HCT116 (cell line): ENCODE measurements around the gene SEMA5B. TPM values are rescaled to one million over a fixed set of nuclear protein-coding genes. Genes with fewer than 3 reads are reported as not detected.

Experiments used
- ATAC-seq: fragments of 200-7000 bp; cut with Tn5 transposase; 2 replicates; pipeline ENCODE4 v1.9.1; 2020; ENCODE audit warnings: mild to moderate bottlenecking, moderate library complexity
- BruUV-seq: library from RNA; stranded (reverse); fragments of 400-500 nt; replicated peaks from 2 replicates; lab custom pipeline; 2021; lab: Mats Ljungman, UMichigan
- CTCF ChIA-PET: fragments of 300-600 bp; sonication (Branson Sonifier 250); formaldehyde crosslinking; loops from one replicate; lab custom pipeline; 2021; ENCODE audit warnings: antibody characterized with exemption; lab: Charles Lee
- POLR2A ChIA-PET: fragments of 300-600, 350-600 bp; sonication (Branson Sonifier 250); formaldehyde crosslinking; loops from one replicate; lab custom pipeline; 2021; ENCODE audit warnings: antibody characterized with exemption; lab: Charles Lee
- RAD21 ChIA-PET, 2 experiments: fragments of 300-600 bp; sonication (Branson Sonifier 250); formaldehyde crosslinking; loops; one replicate each; lab custom pipeline; 2023; ENCODE audit warnings: low total read pairs in 2 of 2; ENCODE audit not compliant: uncharacterized antibody in 2 of 2, unreplicated experiment in 2 of 2, low non-redundant PET in 1 of 2; lab: Charles Lee
- DNase-seq: peaks from one replicate; pipeline ENCODE4 v3.0.0-alpha.2; 2010; ENCODE audit warnings: low read depth, low spot score
- H2AFZ ChIP-seq: fragments of 200-600 bp; shearing (Covaris generic), sonication (generic); 2 replicates; pipeline ENCODE4 v1.6.1; 2017; ENCODE audit warnings: low read depth, mixed run types, mixed read lengths, antibody characterized with exemption, low read length; ENCODE audit not compliant: poor library complexity, severe bottlenecking
- H3K27ac ChIP-seq: 2 replicates; pipeline ENCODE4 v1.5.1; 2012; ENCODE audit warnings: low read depth, low read length
- H3K27me3 ChIP-seq: fragments of 200-600 bp; sonication (generic); 2 replicates; pipeline ENCODE4 v1.6.1; 2016; ENCODE audit warnings: mixed run types, low read length, mixed read lengths; ENCODE audit not compliant: insufficient read depth
- H3K36me3 ChIP-seq, 2 experiments: fragments of 200-500 bp in 1 of 2; fragments of 200-600 bp in 1 of 2; sonication (Bioruptor generic) in 1 of 2; sonication (generic) in 1 of 2; 2 replicates each; pipeline versions ENCODE4 v1.5.1 to v1.6.1; 2014 to 2016; ENCODE audit warnings: low read length in 2 of 2, inconsistent platforms in 1 of 2, mixed read lengths in 1 of 2, mixed run types in 1 of 2; ENCODE audit not compliant: insufficient read depth in 2 of 2, control insufficient read depth in 1 of 2
- H3K4me1 ChIP-seq, 2 experiments: fragments of 200-600 bp in 1 of 2; sonication (generic) in 1 of 2; 2 replicates each; pipeline versions ENCODE4 v1.5.1 to v1.6.1; 2012 to 2017; ENCODE audit warnings: low read length in 2 of 2, inconsistent platforms in 1 of 2, mild to moderate bottlenecking in 1 of 2, mixed read lengths in 1 of 2, mixed run types in 1 of 2, moderate library complexity in 1 of 2; ENCODE audit not compliant: insufficient read depth in 2 of 2, control insufficient read depth in 1 of 2
- H3K4me2 ChIP-seq: fragments of 200-600 bp; sonication (generic); 2 replicates; pipeline ENCODE4 v1.6.1; 2017; ENCODE audit warnings: mixed run types, low read length, mixed read lengths
- H3K4me3 ChIP-seq, 2 experiments: fragments of 200-600 bp in 1 of 2; sonication (generic) in 1 of 2; replicated peaks in 1 of 2; 2 replicates each; pipeline ENCODE4 v1.5.1; 2011 to 2016; ENCODE audit warnings: low read length in 2 of 2, control low read depth in 1 of 2, low read depth in 1 of 2, mild to moderate bottlenecking in 1 of 2, mixed read lengths in 1 of 2, mixed run types in 1 of 2
- H3K79me2 ChIP-seq: fragments of 200-600 bp; sonication (generic); 2 replicates; pipeline ENCODE4 v1.6.1; 2017; ENCODE audit warnings: mild to moderate bottlenecking, mixed run types, low read length, moderate library complexity, mixed read lengths; ENCODE audit not compliant: insufficient read depth
- H3K9ac ChIP-seq: fragments of 200-600 bp; sonication (generic); 2 replicates; pipeline ENCODE4 v1.6.1; 2016; ENCODE audit warnings: low read length, mixed read lengths
- H3K9me2 ChIP-seq: fragments of 200-600 bp; sonication (generic), shearing (Covaris generic); 2 replicates; pipeline ENCODE4 v1.6.1; 2017; ENCODE audit warnings: mixed run types, mild to moderate bottlenecking, moderate library complexity; ENCODE audit not compliant: insufficient read depth
- H3K9me3 ChIP-seq, 2 experiments: fragments of 200-500 bp in 1 of 2; fragments of 200-600 bp in 1 of 2; sonication (Bioruptor generic) in 1 of 2; sonication (generic) in 1 of 2; 2 replicates each; pipeline ENCODE4 v1.6.1; 2014 to 2017; ENCODE audit warnings: low read length in 2 of 2, mixed read lengths in 2 of 2, inconsistent platforms in 1 of 2, low read depth in 1 of 2, mild to moderate bottlenecking in 1 of 2, mixed run types in 1 of 2, moderate library complexity in 1 of 2; ENCODE audit not compliant: control insufficient read depth in 1 of 2, insufficient read depth in 1 of 2
- H4K20me1 ChIP-seq: fragments of 200-600 bp; sonication (generic), shearing (Covaris generic); 2 replicates; pipeline ENCODE4 v1.6.1; 2017; ENCODE audit warnings: mixed run types, mild to moderate bottlenecking, moderate library complexity; ENCODE audit not compliant: insufficient read depth
- ATF3 ChIP-seq: IDR thresholded peaks from 2 replicates; pipeline ENCODE4 v1.6.1; 2012
- CBX3 ChIP-seq: IDR thresholded peaks from 2 replicates; pipeline ENCODE4 v1.6.1; 2012; ENCODE audit warnings: low read depth
- CEBPB ChIP-seq: IDR thresholded peaks from 2 replicates; pipeline ENCODE4 v1.6.1; 2012; ENCODE audit warnings: low read depth
- CTCF ChIP-seq, 3 experiments: fragments of 200-600 bp in 1 of 3; sonication (generic) in 1 of 3; IDR thresholded peaks in 2 of 3; conservative IDR thresholded peaks in 1 of 3; 2 replicates each; pipeline ENCODE4 v1.5.1; 2012 to 2017; ENCODE audit warnings: low read depth in 2 of 3, low read length in 2 of 3, antibody characterized with exemption in 1 of 3, borderline replicate concordance in 1 of 3, control low read depth in 1 of 3, mild to moderate bottlenecking in 1 of 3, mixed read lengths in 1 of 3, mixed run types in 1 of 3, moderate library complexity in 1 of 3; ENCODE audit not compliant: insufficient read depth in 1 of 3
- EGR1 ChIP-seq: IDR thresholded peaks from 2 replicates; pipeline ENCODE4 v1.6.1; 2012; ENCODE audit warnings: low read depth
- ELF1 ChIP-seq: IDR thresholded peaks from 2 replicates; pipeline ENCODE4 v1.6.1; 2012; ENCODE audit warnings: low read depth, borderline replicate concordance
- FOSL1 ChIP-seq: IDR thresholded peaks from 2 replicates; pipeline ENCODE4 v1.6.1; 2012; ENCODE audit warnings: low read depth
- JUND ChIP-seq: IDR thresholded peaks from 2 replicates; pipeline ENCODE4 v1.6.1; 2012
- MAX ChIP-seq: IDR thresholded peaks from 2 replicates; pipeline ENCODE4 v1.6.1; 2012
- POLR2AphosphoS5 ChIP-seq: IDR thresholded peaks from 2 replicates; pipeline ENCODE4 v1.6.1; 2011; ENCODE audit warnings: mild to moderate bottlenecking, low read depth, low read length, moderate library complexity
- RAD21 ChIP-seq: IDR thresholded peaks from 2 replicates; pipeline ENCODE4 v1.6.1; 2012; ENCODE audit warnings: low read depth, mild to moderate bottlenecking
- SP1 ChIP-seq: IDR thresholded peaks from 2 replicates; pipeline ENCODE4 v1.6.1; 2012; ENCODE audit warnings: low read depth
- TCF7L2 ChIP-seq: IDR thresholded peaks from 2 replicates; pipeline ENCODE4 v1.7.0; 2011; ENCODE audit warnings: borderline replicate concordance, inconsistent platforms; ENCODE audit not compliant: insufficient read depth, insufficient read length; ENCODE audit errors: extremely low read depth
- YY1 ChIP-seq: IDR thresholded peaks from 2 replicates; pipeline ENCODE4 v1.6.1; 2011; ENCODE audit warnings: low read length, low read depth, moderate library complexity, mild to moderate bottlenecking; ENCODE audit not compliant: insufficient replicate concordance; ENCODE audit errors: extremely low read depth
- ZBTB33 ChIP-seq: IDR thresholded peaks from 2 replicates; pipeline ENCODE4 v1.6.1; 2011; ENCODE audit warnings: mild to moderate bottlenecking, low read length, moderate library complexity; ENCODE audit not compliant: insufficient replicate concordance; ENCODE audit errors: extremely low read depth
- ZFX ChIP-seq: fragments of 450-650 bp; IDR thresholded peaks from 2 replicates; pipeline ENCODE4 v1.6.1; 2017
- ZNF274 ChIP-seq: fragments of 200-500 bp; sonication (Bioruptor generic); IDR thresholded peaks from 2 replicates; pipeline ENCODE4 v1.6.1; 2014; ENCODE audit warnings: mild to moderate bottlenecking, low read depth, low read length, inconsistent platforms
- intact Hi-C: fragments of 100-400 bp; cut with micrococcal nuclease; formaldehyde crosslinking; loops from 2 replicates; pipeline ENCODE4 v1.10.0; 2022
- total RNA-seq: library from RNA; stranded (reverse); gene quantifications from one replicate; pipeline ENCODE4 v1.2.1, GENCODE V29; 2021; ENCODE audit not compliant: unreplicated experiment
- TF ChIP-seq, protein P1 (sequence below): IDR thresholded peaks from 2 replicates; pipeline ENCODE4 v1.6.1; 2012; ENCODE audit warnings: low read depth

Gene SEMA5B
- total RNA-seq, 1 experiment from 2014 or later, result 0.15 TPM

GRCh38 chr3:122973893-122974615 lies 53.5 kb downstream of the SEMA5B start:
- no peak overlapping the region for H3K4me3 ChIP-seq
- CTCF ChIA-PET, result no interaction called here
- no peak overlapping the region for H3K4me2 ChIP-seq
- H3K36me3 ChIP-seq, result no peaks in the 10 kb centered on the region
- intact Hi-C loops, result no loop called here
- no peak overlapping the region for H3K27ac ChIP-seq
- no TSS peak for BruUV-seq
- H3K9ac ChIP-seq, result no peak overlapping the region
- no peak overlapping the region for H2AFZ ChIP-seq
- H3K4me1 ChIP-seq, result peaks cover 0 to 9% of the 10 kb centered on the region in 2 experiments; a peak in 2 of 4 replicates
- no peaks in the 10 kb centered on the region for H3K9me3 ChIP-seq
- H4K20me1 ChIP-seq, result no peaks in the 10 kb centered on the region
- no peak for DNase-seq
- no peak for ATAC-seq
- H3K9me2 ChIP-seq, result no peaks in the 10 kb centered on the region
- POLR2A ChIA-PET, result no interaction called here
- RAD21 ChIA-PET, result no interaction called here
- H3K79me2 ChIP-seq, result no peaks in the 10 kb centered on the region
- no peak for TF ChIP-seq POLR2AphosphoS5
- no peak for TF ChIP-seq ZNF274
- no peak for TF ChIP-seq EGR1
- TF ChIP-seq CEBPB, result no peak
- TF ChIP-seq, protein P1, sequence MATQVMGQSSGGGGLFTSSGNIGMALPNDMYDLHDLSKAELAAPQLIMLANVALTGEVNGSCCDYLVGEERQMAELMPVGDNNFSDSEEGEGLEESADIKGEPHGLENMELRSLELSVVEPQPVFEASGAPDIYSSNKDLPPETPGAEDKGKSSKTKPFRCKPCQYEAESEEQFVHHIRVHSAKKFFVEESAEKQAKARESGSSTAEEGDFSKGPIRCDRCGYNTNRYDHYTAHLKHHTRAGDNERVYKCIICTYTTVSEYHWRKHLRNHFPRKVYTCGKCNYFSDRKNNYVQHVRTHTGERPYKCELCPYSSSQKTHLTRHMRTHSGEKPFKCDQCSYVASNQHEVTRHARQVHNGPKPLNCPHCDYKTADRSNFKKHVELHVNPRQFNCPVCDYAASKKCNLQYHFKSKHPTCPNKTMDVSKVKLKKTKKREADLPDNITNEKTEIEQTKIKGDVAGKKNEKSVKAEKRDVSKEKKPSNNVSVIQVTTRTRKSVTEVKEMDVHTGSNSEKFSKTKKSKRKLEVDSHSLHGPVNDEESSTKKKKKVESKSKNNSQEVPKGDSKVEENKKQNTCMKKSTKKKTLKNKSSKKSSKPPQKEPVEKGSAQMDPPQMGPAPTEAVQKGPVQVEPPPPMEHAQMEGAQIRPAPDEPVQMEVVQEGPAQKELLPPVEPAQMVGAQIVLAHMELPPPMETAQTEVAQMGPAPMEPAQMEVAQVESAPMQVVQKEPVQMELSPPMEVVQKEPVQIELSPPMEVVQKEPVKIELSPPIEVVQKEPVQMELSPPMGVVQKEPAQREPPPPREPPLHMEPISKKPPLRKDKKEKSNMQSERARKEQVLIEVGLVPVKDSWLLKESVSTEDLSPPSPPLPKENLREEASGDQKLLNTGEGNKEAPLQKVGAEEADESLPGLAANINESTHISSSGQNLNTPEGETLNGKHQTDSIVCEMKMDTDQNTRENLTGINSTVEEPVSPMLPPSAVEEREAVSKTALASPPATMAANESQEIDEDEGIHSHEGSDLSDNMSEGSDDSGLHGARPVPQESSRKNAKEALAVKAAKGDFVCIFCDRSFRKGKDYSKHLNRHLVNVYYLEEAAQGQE, result no peak
- no peak for TF ChIP-seq JUND
- no peak for TF ChIP-seq ATF3
- TF ChIP-seq TCF7L2, result no peak
- no peak for TF ChIP-seq CBX3
- no peak for TF ChIP-seq ELF1
- no peak for TF ChIP-seq MAX
- TF ChIP-seq ZBTB33, result no peak
- TF ChIP-seq ZFX, result no peak
- TF ChIP-seq SP1, result no peak
- TF ChIP-seq RAD21, result no peak
- no peak for TF ChIP-seq CTCF (IDR thresholded peaks at IDR 0.05 in 2 of 3, conservative IDR thresholded peaks at IDR 0.05 in 1 of 3; ENCODE audit: borderline replicate concordance in 1 of 3, insufficient read depth in 1 of 3, low read depth in 2 of 3, low read length in 2 of 3)
- TF ChIP-seq YY1, result no peak
- no peak for TF ChIP-seq FOSL1
- H3K27me3 ChIP-seq, result 0 out of 2 replicates have a peak, but pooled peaks cover under 1% of the 10 kb centered on the region
